SK-N-SH (cell line): ENCODE measurements around the gene BAZ1A. TPM values are rescaled to one million over a fixed set of nuclear protein-coding genes. Genes with fewer than 3 reads are reported as not detected.

Source experiments
- CTCF ChIA-PET: fragments of 300-600, 350-600 bp; formaldehyde crosslinking; extraction: SDS; loops from one replicate; lab custom pipeline; 2021; lab: Yijun Ruan, JAX
- POLR2A ChIA-PET: fragments of 350-600 bp; sonication (Branson Sonifier 250); formaldehyde crosslinking; extraction: SDS; loops from one replicate; lab custom pipeline; 2020; ENCODE audit warnings: antibody characterized with exemption, inconsistent platforms; lab: Yijun Ruan, JAX
- DNase-seq: peaks from one replicate; pipeline ENCODE4 v3.0.0; 2012
- H2AFZ ChIP-seq: fragments of 200-600 bp; sonication (generic); 2 replicates; pipeline ENCODE4 v1.8.1; 2016; ENCODE audit warnings: antibody characterized with exemption, mild to moderate bottlenecking, low read depth
- H3F3A ChIP-seq: fragments of 200-600 bp; sonication (generic); replicated peaks from 2 replicates; pipeline ENCODE3; 2016; ENCODE audit warnings: antibody characterized with exemption, mild to moderate bottlenecking; ENCODE audit not compliant: insufficient read depth
- H3K27ac ChIP-seq, 2 experiments: fragments of 200-500 bp in 1 of 2; fragments of 200-600 bp in 1 of 2; sonication (Bioruptor generic) in 1 of 2; sonication (generic), shearing (Covaris generic) in 1 of 2; 2 replicates each; pipeline versions ENCODE4 v1.5.1 to v1.6.1; 2014 to 2016; ENCODE audit warnings: low read depth in 2 of 2, inconsistent platforms in 1 of 2, low read length in 1 of 2, mild to moderate bottlenecking in 1 of 2, mixed read lengths in 1 of 2
- H3K27me3 ChIP-seq: fragments of 200-600 bp; sonication (generic), shearing (Covaris generic); 2 replicates; pipeline ENCODE4 v1.6.1; 2016; ENCODE audit warnings: mixed run types; ENCODE audit not compliant: insufficient read depth
- H3K36me3 ChIP-seq, 2 experiments: fragments of 200-500 bp in 1 of 2; fragments of 200-600 bp in 1 of 2; sonication (Bioruptor generic) in 1 of 2; sonication (generic) in 1 of 2; replicated peaks in 1 of 2; 2 replicates each; pipeline versions ENCODE3 to v1.5.1; 2014 to 2016; ENCODE audit warnings: low read length in 1 of 2, mild to moderate bottlenecking in 1 of 2; ENCODE audit not compliant: insufficient read depth in 2 of 2, control insufficient read depth in 1 of 2
- H3K4me1 ChIP-seq, 2 experiments: fragments of 200-500 bp in 1 of 2; fragments of 200-600 bp in 1 of 2; sonication (Bioruptor generic) in 1 of 2; sonication (generic), shearing (Covaris generic) in 1 of 2; 2 replicates each; pipeline versions ENCODE4 v1.5.1 to v1.6.1; 2014 to 2016; ENCODE audit warnings: low read depth in 1 of 2, low read length in 1 of 2, mixed run types in 1 of 2; ENCODE audit not compliant: insufficient read depth in 2 of 2, control insufficient read depth in 1 of 2
- H3K4me2 ChIP-seq: fragments of 200-600 bp; sonication (generic), shearing (Covaris generic); 2 replicates; pipeline ENCODE4 v1.6.1; 2017; ENCODE audit warnings: mixed run types
- H3K4me3 ChIP-seq, 2 experiments: fragments of 200-500 bp in 1 of 2; fragments of 200-600 bp in 1 of 2; sonication (Bioruptor generic) in 1 of 2; sonication (generic), shearing (Covaris generic) in 1 of 2; 2 replicates each; pipeline versions ENCODE4 v1.5.1 to v1.8.1; 2014 to 2016; ENCODE audit warnings: low read depth in 2 of 2, inconsistent platforms in 1 of 2, low read length in 1 of 2, mild to moderate bottlenecking in 1 of 2, mixed read lengths in 1 of 2, moderate library complexity in 1 of 2
- H3K79me2 ChIP-seq: fragments of 200-600 bp; sonication (generic); 2 replicates; pipeline ENCODE4 v1.8.1; 2017; ENCODE audit warnings: mild to moderate bottlenecking; ENCODE audit not compliant: insufficient read depth
- H3K9ac ChIP-seq: fragments of 200-600 bp; sonication (generic); 2 replicates; pipeline ENCODE4 v1.6.1; 2017; ENCODE audit warnings: mixed run types
- H3K9me2 ChIP-seq: fragments of 200-600 bp; sonication (generic); 2 replicates; pipeline ENCODE4 v1.6.1; 2017; ENCODE audit warnings: mixed run types
- H3K9me3 ChIP-seq: fragments of 200-600 bp; sonication (generic); 2 replicates; pipeline ENCODE4 v1.6.1; 2017; ENCODE audit warnings: mixed run types, mild to moderate bottlenecking, moderate library complexity
- H4K20me1 ChIP-seq: fragments of 200-600 bp; sonication (generic); 2 replicates; pipeline ENCODE4 v1.6.1; 2017; ENCODE audit warnings: mild to moderate bottlenecking, mixed run types; ENCODE audit not compliant: insufficient read depth
- FOSL2 ChIP-seq: IDR thresholded peaks from 2 replicates; pipeline ENCODE4 v1.4.0; 2012; ENCODE audit warnings: low read depth, mild to moderate bottlenecking, moderate library complexity, borderline replicate concordance
- GATA2 ChIP-seq: sonication (generic); formaldehyde crosslinking; IDR thresholded peaks from 2 replicates; pipeline ENCODE4 v1.5.0; 2020; ENCODE audit warnings: mild to moderate bottlenecking, missing genetic modification reagents
- MEF2A ChIP-seq: IDR thresholded peaks from 2 replicates; pipeline ENCODE4 v1.4.0; 2012; ENCODE audit warnings: low read depth, borderline replicate concordance
- RAD21 ChIP-seq: IDR thresholded peaks from 2 replicates; pipeline ENCODE4 v1.6.1; 2012; ENCODE audit warnings: mild to moderate bottlenecking, low read length
- RFX5 ChIP-seq: IDR thresholded peaks from 2 replicates; pipeline ENCODE4 v1.6.1; 2012; ENCODE audit warnings: mild to moderate bottlenecking, improper control_type of control experiment, low read length
- RXRA ChIP-seq: IDR thresholded peaks from 2 replicates; pipeline ENCODE4 v1.4.0; 2012; ENCODE audit warnings: low read depth, mild to moderate bottlenecking, borderline replicate concordance
- TAF1 ChIP-seq: IDR thresholded peaks from 2 replicates; pipeline ENCODE4 v1.6.1; 2012; ENCODE audit warnings: low read depth, mild to moderate bottlenecking, low read length, moderate library complexity, borderline replicate concordance
- TCF12 ChIP-seq: IDR thresholded peaks from 2 replicates; pipeline ENCODE4 v1.4.0; 2012
- USF1 ChIP-seq: IDR thresholded peaks from 2 replicates; pipeline ENCODE4 v1.4.0; 2012; ENCODE audit warnings: low read depth, borderline replicate concordance
- YY1 ChIP-seq: IDR thresholded peaks from 2 replicates; pipeline ENCODE4 v1.4.0; 2012; ENCODE audit warnings: low read depth, mild to moderate bottlenecking
- ZBTB33 ChIP-seq: IDR thresholded peaks from 2 replicates; pipeline ENCODE4 v1.4.0; 2012; ENCODE audit warnings: low read depth, borderline replicate concordance
- WGBS: methylation state at CpG from one replicate; pipeline ENCODE4 v1.1.6; 2017; ENCODE audit warnings: low lambda C conversion rate; 5-methylcytosine and 5-hydroxymethylcytosine counted together
- polyA plus RNA-seq, 3 experiments: library from polyadenylated mRNA; depleted of rRNA; stranded (reverse); fragments of >200 nt; gene quantifications; 2 replicates each; pipeline ENCODE4 v1.2.3, GENCODE V29; 2012

BAZ1A gene
- polyA plus RNA-seq, 1 of the 3 experiments (the other 2 are of a cell fraction) = 17.4 TPM

- no peaks in the 10 kb centered on the region for H4K20me1 ChIP-seq
- no peak overlapping the region for H2AFZ ChIP-seq
- no peaks in the 10 kb centered on the region for H3K27me3 ChIP-seq
- peaks cover 5% of the 10 kb centered on the region for H3K79me2 ChIP-seq
- H3K9me2 ChIP-seq = no peaks in the 10 kb centered on the region
- no peaks in the 10 kb centered on the region for H3K9me3 ChIP-seq
- H3K4me3 ChIP-seq = no peak overlapping the region
- no peak overlapping the region for H3K9ac ChIP-seq
- WGBS = 59% methylated on average over 4 of the region's 4 CpGs
- no peak for DNase-seq
- peaks cover 0 to 5% of the 10 kb centered on the region in 2 experiments for H3K4me1 ChIP-seq
- no peak overlapping the region for H3K27ac ChIP-seq
- ChIA-PET CTCF (no interaction called here), POLR2A (no interaction called here)
- H3K4me2 ChIP-seq = no peak overlapping the region
- no peaks in the 10 kb centered on the region for H3K36me3 ChIP-seq
- peak; percentile 12; the same call in 1 of the 2 replicates for TF ChIP-seq FOSL2
- TF ChIP-seq YY1 = no peak
- no peak for TF ChIP-seq USF1
- TF ChIP-seq TAF1 = no peak
- TF ChIP-seq MEF2A = peak; percentile 83
- TF ChIP-seq GATA2 (CRISPR knock-in tag) = no peak
- peaks cover 10% of the 10 kb centered on the region for H3F3A ChIP-seq
These were observed 156.3 kb downstream of the BAZ1A start for GRCh38 chr14:34718750-34719304.

- H3K79me2 ChIP-seq = peaks cover 36% of the 10 kb centered on the region
- DNase-seq = no peak
- peak overlapping the region; percentile 90 to 91 for H3K27ac ChIP-seq
- peak overlapping the region; percentile 88 for H3K9ac ChIP-seq
- H3K27me3 ChIP-seq = no peaks in the 10 kb centered on the region
- peaks cover 35% of the 10 kb centered on the region for H3F3A ChIP-seq
- H3K9me2 ChIP-seq = no peaks in the 10 kb centered on the region
- TF ChIP-seq RFX5 = no peak
- TF ChIP-seq RAD21 = no peak
- TF ChIP-seq MEF2A = no peak
- TF ChIP-seq TAF1 = no peak
- no peak for TF ChIP-seq TCF12
- TF ChIP-seq ZBTB33 = no peak
- no peak for TF ChIP-seq RXRA
- 80% methylated on average over 8 of the region's 8 CpGs for WGBS
- H2AFZ ChIP-seq = peak overlapping the region; percentile 69
- CTCF ChIA-PET = interaction anchor here (3.7 kb wide), 1 partner anchor 43 kb away, joined by 24 read pairs; no protein-coding TSS in a partner anchor
- peaks cover 22 to 23% of the 10 kb centered on the region in 2 experiments for H3K4me1 ChIP-seq
- 0 out of 2 replicates have a peak, but pooled peaks cover 3% of the 10 kb centered on the region for H4K20me1 ChIP-seq
- peak overlapping the region; percentile 65 for H3K4me2 ChIP-seq
- no peaks in the 10 kb centered on the region for H3K9me3 ChIP-seq
- peak overlapping the region; percentile 68 to 83 for H3K4me3 ChIP-seq
- peaks cover 8 to 15% of the 10 kb centered on the region in 2 experiments for H3K36me3 ChIP-seq
- POLR2A ChIA-PET = interaction anchor here (0.6 to 1.1 kb wide), 3 partner anchors 38 to 254 kb away, joined by 3 to 4 read pairs (median 3); no protein-coding TSS in a partner anchor
These were observed 159.9 kb downstream of the BAZ1A start for GRCh38 chr14:34715127-34715863.
